Hepatocyte (in vitro differentiated cells): ENCODE measurements around the gene TSHZ3. TPM values are rescaled to one million over a fixed set of nuclear protein-coding genes. Genes with fewer than 3 reads are reported as not detected.

Experiments used
- DNase-seq: peaks from one replicate; pipeline ENCODE4 v3.0.0-alpha.2; 2016; ENCODE audit warnings: low spot score
- H2AFZ ChIP-seq: fragments of 200-600 bp; sonication (generic); 2 replicates; pipeline ENCODE4 v1.6.0; 2016; ENCODE audit warnings: antibody characterized with exemption, mild to moderate bottlenecking
- H3K27ac ChIP-seq: fragments of 200-600 bp; sonication (generic); 2 replicates; pipeline ENCODE4 v1.5.1; 2016; ENCODE audit warnings: mild to moderate bottlenecking
- H3K27me3 ChIP-seq: fragments of 200-600 bp; sonication (generic); 2 replicates; pipeline ENCODE4 v1.6.1; 2016
- H3K36me3 ChIP-seq: fragments of 200-600 bp; sonication (generic); replicated peaks from 2 replicates; pipeline ENCODE4 v1.5.1; 2016; ENCODE audit warnings: low read depth; ENCODE audit not compliant: insufficient read depth
- H3K4me1 ChIP-seq: fragments of 200-600 bp; sonication (generic); 2 replicates; pipeline ENCODE4 v1.5.1; 2016; ENCODE audit warnings: mild to moderate bottlenecking, moderate library complexity; ENCODE audit not compliant: insufficient read depth
- H3K4me2 ChIP-seq: fragments of 200-600 bp; sonication (generic); 2 replicates; pipeline ENCODE4 v1.6.0; 2016
- H3K4me3 ChIP-seq: fragments of 200-600 bp; sonication (generic); 2 replicates; pipeline ENCODE4 v1.5.1; 2016; ENCODE audit warnings: mild to moderate bottlenecking
- H3K79me2 ChIP-seq: fragments of 200-600 bp; sonication (generic); 2 replicates; pipeline ENCODE4 v1.6.0; 2017; ENCODE audit warnings: mild to moderate bottlenecking
- H3K9me2 ChIP-seq: fragments of 200-600 bp; sonication (generic); replicated peaks from 2 replicates; pipeline ENCODE4 v1.6.0; 2017; ENCODE audit warnings: mild to moderate bottlenecking; ENCODE audit not compliant: insufficient read depth
- H3K9me3 ChIP-seq: fragments of 200-600 bp; sonication (generic); 2 replicates; pipeline ENCODE4 v1.5.1; 2016; ENCODE audit warnings: low read depth, mild to moderate bottlenecking
- H4K20me1 ChIP-seq: fragments of 200-600 bp; sonication (generic); 2 replicates; pipeline ENCODE4 v1.6.0; 2016; ENCODE audit warnings: mild to moderate bottlenecking; ENCODE audit not compliant: insufficient read depth, poor library complexity, severe bottlenecking
- EZH2 ChIP-seq: fragments of 200-600 bp; sonication (generic); IDR thresholded peaks from 2 replicates; pipeline ENCODE4 v1.6.1; 2016; ENCODE audit warnings: antibody characterized with exemption, mild to moderate bottlenecking, borderline replicate concordance
- EZH2phosphoT487 ChIP-seq: fragments of 200-600 bp; sonication (generic); IDR thresholded peaks from one replicate; pipeline ENCODE4 v1.6.1; 2018; ENCODE audit warnings: antibody characterized with exemption, mild to moderate bottlenecking, low read depth, moderate library complexity; ENCODE audit not compliant: unreplicated experiment, severe bottlenecking
- WGBS: methylation state at CpG from one replicate; pipeline ENCODE4 v1.1.6; 2016; ENCODE audit warnings: low lambda C conversion rate; ENCODE audit errors: missing lambda C conversion rate; 5-methylcytosine and 5-hydroxymethylcytosine counted together
- polyA plus RNA-seq: library from polyadenylated mRNA; unstranded; fragments of >200 nt; fragmentation: Nextera tagmentation; extraction: Ambion mirVana; gene quantifications from 2 replicates; pipeline ENCODE4 v1.2.1, GENCODE V29; 2016
- total RNA-seq: library from RNA; depleted of rRNA; stranded (reverse); fragments of >200 nt; gene quantifications from 2 replicates; pipeline ENCODE4 v1.2.3, GENCODE V29; 2014
- TF ChIP-seq, protein P1 (sequence below): fragments of 200-600 bp; sonication (generic); IDR thresholded peaks from 2 replicates; pipeline ENCODE4 v1.5.1; 2016; ENCODE audit warnings: antibody characterized with exemption, mild to moderate bottlenecking; ENCODE audit not compliant: poor library complexity

Gene TSHZ3
- total and polyA plus RNA-seq, 2 experiments from 2014 or later: 4.9 to 5.3 TPM

GRCh38 chr19:31312677-31313244 is 36.5 kb downstream of the TSHZ3 start:
- Histone ChIP-seq H3K27ac (no peak overlapping the region), H3K4me2 (no peak overlapping the region), H3K9me3 (no peaks in the 10 kb centered on the region), H3K36me3 (no peaks in the 10 kb centered on the region), H3K27me3 (no peaks in the 10 kb centered on the region), H3K9me2 (no peaks in the 10 kb centered on the region), H3K79me2 (peaks cover 28% of the 10 kb centered on the region), H4K20me1 (no peaks in the 10 kb centered on the region), H3K4me3 (no peak overlapping the region), H2AFZ (no peak overlapping the region), H3K4me1 (peaks cover 11% of the 10 kb centered on the region)
- TF ChIP-seq, protein P1, sequence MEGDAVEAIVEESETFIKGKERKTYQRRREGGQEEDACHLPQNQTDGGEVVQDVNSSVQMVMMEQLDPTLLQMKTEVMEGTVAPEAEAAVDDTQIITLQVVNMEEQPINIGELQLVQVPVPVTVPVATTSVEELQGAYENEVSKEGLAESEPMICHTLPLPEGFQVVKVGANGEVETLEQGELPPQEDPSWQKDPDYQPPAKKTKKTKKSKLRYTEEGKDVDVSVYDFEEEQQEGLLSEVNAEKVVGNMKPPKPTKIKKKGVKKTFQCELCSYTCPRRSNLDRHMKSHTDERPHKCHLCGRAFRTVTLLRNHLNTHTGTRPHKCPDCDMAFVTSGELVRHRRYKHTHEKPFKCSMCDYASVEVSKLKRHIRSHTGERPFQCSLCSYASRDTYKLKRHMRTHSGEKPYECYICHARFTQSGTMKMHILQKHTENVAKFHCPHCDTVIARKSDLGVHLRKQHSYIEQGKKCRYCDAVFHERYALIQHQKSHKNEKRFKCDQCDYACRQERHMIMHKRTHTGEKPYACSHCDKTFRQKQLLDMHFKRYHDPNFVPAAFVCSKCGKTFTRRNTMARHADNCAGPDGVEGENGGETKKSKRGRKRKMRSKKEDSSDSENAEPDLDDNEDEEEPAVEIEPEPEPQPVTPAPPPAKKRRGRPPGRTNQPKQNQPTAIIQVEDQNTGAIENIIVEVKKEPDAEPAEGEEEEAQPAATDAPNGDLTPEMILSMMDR: no peak
- TF ChIP-seq EZH2: no peak
- no peak for TF ChIP-seq EZH2phosphoT487
- no peak for DNase-seq
- WGBS: 46% methylated on average over 10 of the region's 10 CpGs

GRCh38 chr19:31312009-31312676 is 37.1 kb downstream of the TSHZ3 start:
- TF ChIP-seq, protein P1: no peak
- no peak for TF ChIP-seq EZH2
- TF ChIP-seq EZH2phosphoT487: no peak
- H3K4me3 ChIP-seq: no peak overlapping the region

DNA sequence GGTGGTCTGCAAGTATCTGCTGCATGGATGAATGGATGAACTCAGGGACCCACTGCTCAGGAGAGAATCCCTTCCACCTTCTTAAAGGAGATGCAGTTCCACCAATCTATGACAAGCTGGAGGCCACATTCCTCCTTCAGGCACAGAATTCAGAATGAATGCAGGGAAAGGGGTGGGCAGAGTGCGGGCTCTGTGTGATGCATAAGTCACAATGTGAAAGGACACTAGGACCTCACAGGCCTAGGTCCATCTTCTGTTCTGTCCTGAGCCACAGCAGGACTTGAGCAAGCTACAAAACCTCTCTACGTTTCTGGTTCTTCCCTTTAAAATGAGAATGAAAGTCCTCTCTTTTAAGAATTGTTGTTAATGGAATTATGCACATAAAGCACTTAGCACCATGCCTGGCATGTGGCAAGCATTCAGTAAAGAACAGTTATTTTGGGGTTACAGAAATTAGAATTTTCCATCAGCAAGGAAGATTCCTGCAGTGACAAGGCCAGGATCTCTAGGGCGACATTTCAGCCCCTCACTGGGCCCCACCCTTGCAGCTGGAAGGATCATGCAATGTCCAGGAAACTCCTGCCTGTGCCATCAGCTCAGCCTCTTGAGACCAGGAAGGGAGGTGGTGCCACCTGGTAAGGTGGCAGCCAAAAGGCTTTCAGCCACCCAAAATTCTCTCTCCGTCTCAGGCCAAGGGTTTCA is 38.7 kb downstream of the TSHZ3 start:
- H2AFZ ChIP-seq: no peak overlapping the region
- H3K27ac ChIP-seq: no peak overlapping the region
- no peaks in the 10 kb centered on the region for H3K9me3 ChIP-seq
- WGBS: 92% methylated on average over 4 of the region's 4 CpGs
- no peaks in the 10 kb centered on the region for H4K20me1 ChIP-seq
- H3K36me3 ChIP-seq: no peaks in the 10 kb centered on the region
- no peaks in the 10 kb centered on the region for H3K27me3 ChIP-seq
- H3K79me2 ChIP-seq: peaks cover 19% of the 10 kb centered on the region
- H3K4me3 ChIP-seq: no peak overlapping the region
- no peaks in the 10 kb centered on the region for H3K9me2 ChIP-seq
- DNase-seq: no peak
- TF ChIP-seq EZH2phosphoT487 (no peak), EZH2 (no peak)
- TF ChIP-seq, protein P1: no peak
- peaks cover 6% of the 10 kb centered on the region for H3K4me1 ChIP-seq
- no peak overlapping the region for H3K4me2 ChIP-seq

More at GRCh38 chr19:31312009-31312676, 37.1 kb downstream of the TSHZ3 start:
- Histone ChIP-seq H3K9me2 (no peaks in the 10 kb centered on the region), H4K20me1 (no peaks in the 10 kb centered on the region), H3K79me2 (peaks cover 21% of the 10 kb centered on the region), H3K27ac (no peak overlapping the region), H3K27me3 (no peaks in the 10 kb centered on the region), H3K36me3 (no peaks in the 10 kb centered on the region), H3K9me3 (no peaks in the 10 kb centered on the region), H3K4me2 (no peak overlapping the region), H2AFZ (no peak overlapping the region), H3K4me1 (peaks cover 11% of the 10 kb centered on the region)
- DNase-seq: peak; percentile 38
- 73% methylated on average over 7 of the region's 7 CpGs for WGBS
